Activated CD4-positive, alpha-beta T cell treated with anti-CD3 and anti-CD28 coated beads, Interleukin-2, amount 50 U/mL, for 1 hour (primary cell): ENCODE results near the gene CNOT10.
A peak's percentile ranks its signal among the peaks of the same experiment; 100 is the strongest.
"Not testable (repeated sequence)": the region's sequence is repeated elsewhere in the genome, so short reads cannot be mapped to it uniquely, and the experiment has no call there.

Experiments
- DNase-seq: peaks from one replicate; pipeline ENCODE4 v3.0.0-alpha.2; 2020

The CNOT10 gene, protein sequence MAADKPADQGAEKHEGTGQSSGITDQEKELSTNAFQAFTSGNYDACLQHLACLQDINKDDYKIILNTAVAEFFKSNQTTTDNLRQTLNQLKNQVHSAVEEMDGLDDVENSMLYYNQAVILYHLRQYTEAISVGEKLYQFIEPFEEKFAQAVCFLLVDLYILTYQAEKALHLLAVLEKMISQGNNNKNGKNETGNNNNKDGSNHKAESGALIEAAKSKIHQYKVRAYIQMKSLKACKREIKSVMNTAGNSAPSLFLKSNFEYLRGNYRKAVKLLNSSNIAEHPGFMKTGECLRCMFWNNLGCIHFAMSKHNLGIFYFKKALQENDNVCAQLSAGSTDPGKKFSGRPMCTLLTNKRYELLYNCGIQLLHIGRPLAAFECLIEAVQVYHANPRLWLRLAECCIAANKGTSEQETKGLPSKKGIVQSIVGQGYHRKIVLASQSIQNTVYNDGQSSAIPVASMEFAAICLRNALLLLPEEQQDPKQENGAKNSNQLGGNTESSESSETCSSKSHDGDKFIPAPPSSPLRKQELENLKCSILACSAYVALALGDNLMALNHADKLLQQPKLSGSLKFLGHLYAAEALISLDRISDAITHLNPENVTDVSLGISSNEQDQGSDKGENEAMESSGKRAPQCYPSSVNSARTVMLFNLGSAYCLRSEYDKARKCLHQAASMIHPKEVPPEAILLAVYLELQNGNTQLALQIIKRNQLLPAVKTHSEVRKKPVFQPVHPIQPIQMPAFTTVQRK

GRCh38 chr3:32684800-32685542 is at the start of gene CNOT10:
TSS of gene CNOT10 (plus strand) at chr3:32685188. CDS start at chr3:32685461, 273 bp downstream.
- DNase-seq = peak; percentile 94

DNA sequence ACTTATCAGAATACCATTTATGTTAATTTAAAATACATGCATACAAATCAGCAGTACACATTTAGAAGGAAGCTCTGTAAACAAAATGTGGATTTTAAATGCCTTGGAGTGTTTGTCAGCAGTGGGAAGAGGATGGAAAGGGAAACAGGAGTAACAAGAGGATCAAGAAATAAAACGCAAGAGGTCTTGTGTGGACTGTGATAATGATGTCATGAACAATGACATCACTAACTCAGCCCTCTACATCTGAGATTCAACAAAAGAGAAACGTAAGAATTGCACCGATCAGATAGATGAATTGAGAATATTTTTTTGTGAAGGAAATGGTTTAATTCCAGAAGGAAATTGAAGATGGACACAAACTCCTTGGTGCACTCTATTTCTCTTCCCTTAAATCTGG is 44.0 kb upstream of the CNOT10 start:
- DNase-seq = no peak

DNA sequence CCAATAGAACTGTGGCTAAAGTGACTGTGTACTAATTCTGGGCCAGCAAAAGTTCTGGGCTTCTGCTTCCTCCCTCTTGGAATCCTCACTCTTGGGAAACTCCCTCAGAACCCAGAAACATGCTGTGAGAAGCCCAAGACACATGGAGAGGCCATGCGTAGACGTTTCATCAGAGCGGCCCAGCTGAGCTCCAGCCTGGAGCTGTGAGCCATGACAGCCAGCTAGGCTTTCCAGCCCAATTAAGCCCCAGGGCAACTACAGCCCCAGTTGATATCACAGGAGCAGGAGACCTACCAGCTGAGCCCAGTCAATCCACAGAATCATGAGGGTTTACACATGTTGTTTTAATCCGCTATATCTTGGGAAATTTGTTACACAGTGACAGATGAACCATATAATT is 43.6 kb upstream of the CNOT10 start:
- no peak for DNase-seq

DNA sequence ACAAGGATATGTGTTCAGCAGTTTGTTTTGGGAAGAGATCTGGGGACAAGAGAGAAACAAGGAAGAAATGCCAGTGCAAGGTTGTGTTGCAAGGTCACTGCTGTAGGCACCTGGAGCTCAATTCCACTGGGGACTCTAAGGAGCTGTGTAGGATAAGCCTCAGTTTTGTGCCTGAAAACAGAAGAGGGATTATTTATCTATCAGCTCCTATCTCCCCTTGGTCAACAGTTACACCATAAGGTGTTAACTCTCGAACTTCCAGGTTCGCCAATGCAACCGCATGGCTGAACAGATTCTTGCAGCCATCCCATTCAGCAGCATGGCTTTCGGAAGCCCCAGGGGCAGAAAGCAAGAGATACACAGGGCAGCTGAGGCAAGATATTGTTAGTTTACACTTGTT is 41.6 kb upstream of the CNOT10 start:
- no peak for DNase-seq

DNA sequence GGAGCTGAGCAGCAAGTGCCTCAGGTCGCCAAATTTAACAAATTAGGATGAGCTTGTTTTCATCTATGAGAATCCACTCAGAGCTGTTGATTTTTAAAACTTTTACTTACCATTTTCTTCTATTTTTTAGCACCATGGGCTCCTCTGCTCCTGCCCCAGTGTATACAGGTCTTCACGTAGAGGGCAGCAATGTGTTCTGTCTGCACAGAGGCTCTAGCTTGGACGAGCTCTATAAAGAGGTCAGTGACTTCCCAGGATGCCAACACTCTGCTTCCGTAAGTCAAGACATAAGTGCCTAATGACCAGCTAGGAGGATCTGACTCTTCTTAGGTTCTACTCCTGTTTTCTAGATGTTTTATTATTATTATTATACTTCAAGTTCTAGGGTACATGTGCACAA is 41.2 kb upstream of the CNOT10 start:
- DNase-seq = no peak

GRCh38 chr3:32644380-32644779 is 40.6 kb upstream of the CNOT10 start:
- DNase-seq = no peak

GRCh38 chr3:32646761-32647160 is 38.2 kb upstream of the CNOT10 start:
- DNase-seq = no peak

- not testable (repeated sequence) for DNase-seq
Measured at GRCh38 chr3:32652337-32653100, 32.5 kb upstream of the CNOT10 start.

DNA sequence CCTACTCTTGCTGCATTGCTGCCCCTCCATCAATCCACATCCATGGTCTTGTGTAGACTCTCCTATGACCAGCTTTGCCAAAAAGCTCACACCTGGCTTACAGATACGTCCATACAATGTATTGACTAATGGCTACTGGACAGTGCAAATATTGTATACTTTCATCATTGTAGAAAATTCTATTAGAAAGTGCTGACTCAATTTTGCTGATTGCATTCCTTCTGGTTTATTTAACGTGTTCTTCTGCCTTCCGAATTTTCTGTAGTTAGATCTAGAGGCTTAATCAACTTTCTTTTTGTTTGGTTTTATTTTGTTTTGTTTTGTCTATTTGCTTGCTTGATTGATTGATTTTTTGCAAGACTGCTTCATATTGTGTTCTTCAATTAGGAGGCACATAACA is 29.8 kb upstream of the CNOT10 start:
- no peak for DNase-seq

DNA sequence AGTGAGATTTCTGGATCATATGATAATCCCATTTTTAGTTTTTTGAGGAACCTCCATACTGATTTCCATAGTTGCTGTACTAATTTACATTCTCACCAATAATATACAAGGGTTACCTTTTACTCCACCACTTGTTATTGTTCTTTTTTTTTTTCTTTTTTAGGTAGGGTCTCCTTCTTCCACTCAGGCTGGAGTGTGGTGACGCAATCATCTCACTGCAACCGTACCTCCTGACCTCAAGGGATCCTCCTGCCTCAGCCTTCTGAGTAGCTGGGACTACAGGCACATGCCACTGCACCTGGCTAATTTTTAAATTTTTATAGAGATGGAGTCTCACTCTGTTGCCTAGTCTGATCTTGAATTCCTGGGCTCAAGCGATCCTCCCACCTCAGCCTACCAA is 24.4 kb upstream of the CNOT10 start:
- no peak for DNase-seq

- no peak for DNase-seq
Measured at GRCh38 chr3:32662647-32663046, 22.3 kb upstream of the CNOT10 start.

GRCh38 chr3:32664630-32665075 is 20.3 kb upstream of the CNOT10 start:
- DNase-seq = not testable (repeated sequence)

DNA sequence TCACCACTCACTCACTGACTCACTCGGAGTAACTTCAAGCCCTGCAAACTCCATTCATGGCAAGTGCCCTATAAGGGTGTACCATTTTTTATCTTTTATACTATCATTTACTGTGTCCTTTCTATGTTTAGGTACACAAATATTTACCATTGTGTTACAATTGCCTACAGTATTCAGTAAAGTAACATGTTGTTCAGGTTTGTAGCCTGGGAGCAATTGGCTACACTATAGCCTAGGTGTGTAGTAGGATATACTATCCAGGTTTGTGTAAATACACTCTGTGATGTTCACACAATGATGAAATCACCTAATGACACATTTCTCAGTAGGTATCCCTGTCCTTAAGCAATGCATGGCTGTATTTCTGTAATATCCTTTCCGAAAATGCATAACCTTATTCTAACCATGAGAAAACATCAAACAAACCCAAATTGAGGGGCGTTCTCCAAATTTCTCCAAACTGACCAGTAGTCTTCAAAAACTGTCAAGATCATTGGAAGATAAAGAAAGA is 17.9 kb upstream of the CNOT10 start:
- no peak for DNase-seq

- not testable (repeated sequence) for DNase-seq
Measured at GRCh38 chr3:32669226-32669625, 15.8 kb upstream of the CNOT10 start.

DNA sequence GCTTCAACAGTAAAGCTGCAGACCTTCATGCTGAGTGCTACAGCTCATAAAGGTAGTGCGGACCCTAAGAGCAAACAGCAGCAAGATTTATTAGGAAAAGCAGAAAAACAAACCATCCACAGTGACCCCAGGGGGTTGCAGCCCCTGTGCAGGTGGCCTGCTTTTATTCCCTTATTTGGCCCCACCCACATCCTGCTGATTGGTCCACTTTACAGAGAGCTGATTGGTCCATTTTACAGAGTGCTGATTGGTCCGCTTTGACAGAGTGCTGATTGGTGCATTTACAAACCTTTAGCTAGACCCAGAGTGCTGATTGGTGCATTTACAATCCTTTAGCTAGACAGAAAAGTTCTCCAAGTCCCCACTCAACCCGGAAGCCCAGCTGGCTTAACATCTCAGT is 11.3 kb upstream of the CNOT10 start:
- DNase-seq = not testable (repeated sequence)

DNA sequence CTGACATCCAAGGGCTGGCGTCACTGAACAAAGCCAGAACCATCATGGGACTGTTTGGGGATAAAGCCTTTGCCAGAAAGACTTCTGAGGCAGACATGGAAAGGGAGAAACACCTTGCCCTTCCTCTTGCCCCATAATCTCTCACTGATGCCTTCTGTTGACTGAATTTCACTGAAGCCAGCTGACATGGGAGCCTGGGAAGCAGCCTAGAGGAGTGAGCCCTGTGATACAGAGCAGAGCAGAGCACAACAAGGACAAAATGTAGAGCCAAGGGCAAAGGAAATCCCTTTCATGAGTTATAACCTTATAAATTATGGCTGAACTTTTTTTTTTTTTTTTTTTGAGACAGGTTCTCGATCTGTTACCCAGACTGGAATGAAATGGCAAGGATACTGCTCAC is 9.8 kb upstream of the CNOT10 start:
- DNase-seq = no peak

GRCh38 chr3:32675650-32676049 is 9.3 kb upstream of the CNOT10 start:
- DNase-seq = no peak

- no peak for DNase-seq
Measured at GRCh38 chr3:32681811-32682210, 3.2 kb upstream of the CNOT10 start.

GRCh38 chr3:32684029-32684799 is 774 bp upstream of the CNOT10 start:
- no peak for DNase-seq

DNA sequence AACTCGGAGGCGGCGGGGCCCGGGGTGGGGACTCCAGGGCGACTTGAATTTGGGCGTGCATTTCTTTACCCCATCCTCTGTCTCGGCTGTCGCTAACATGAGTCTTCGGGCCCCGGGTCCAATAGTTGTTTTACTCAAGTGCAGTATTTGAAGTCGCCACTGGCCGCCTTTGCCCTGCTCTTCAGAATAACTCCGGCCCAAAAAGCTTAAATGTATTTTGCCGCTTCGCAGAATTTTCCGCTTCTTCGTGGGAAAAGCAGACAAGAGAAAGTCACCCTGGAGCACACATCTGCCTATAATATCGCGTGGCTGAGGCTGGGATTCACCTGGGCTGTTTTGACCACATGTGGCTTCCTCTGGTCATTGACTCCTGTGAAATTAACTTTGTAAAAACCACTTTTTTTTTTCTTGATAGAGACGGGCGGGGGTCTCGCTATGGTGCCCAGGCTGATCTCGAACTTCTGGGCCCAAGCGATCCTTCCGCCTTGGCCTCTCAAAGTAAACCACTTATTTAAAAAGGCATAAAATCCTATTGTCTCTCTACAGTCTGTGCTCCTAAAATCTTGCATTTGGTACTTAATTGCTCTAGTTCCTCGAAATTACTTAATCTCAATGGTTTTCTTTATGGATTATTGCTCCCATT is 676 bp downstream of the CNOT10 start:
- no peak for DNase-seq

GRCh38 chr3:32686713-32687112 is 1.7 kb downstream of the CNOT10 start:
- no peak for DNase-seq
